K562 (cell line): ENCODE measurements around the gene RGS6. TPM values are rescaled to one million over a fixed set of nuclear protein-coding genes. Genes with fewer than 3 reads are reported as not detected.

Experiments
- ATAC-seq: fragments of 200-7000 bp; cut with Tn5 transposase; 3 replicates; pipeline ENCODE4 v1.9.1; 2020; ENCODE audit warnings: moderate library complexity
- BruUV-seq: library from RNA; stranded (reverse); fragments of 400-500 nt; replicated peaks from 2 replicates; lab custom pipeline; 2021; lab: Mats Ljungman, UMichigan
- CTCF ChIA-PET: fragments of 300-600 bp; formaldehyde crosslinking; extraction: SDS; loops from one replicate; lab custom pipeline; 2021; ENCODE audit warnings: low intra/inter-chr PET ratio; lab: Yijun Ruan, JAX
- POLR2A ChIA-PET: fragments of 300-600, 350-650 bp; sonication (Branson Sonifier 250); formaldehyde crosslinking; extraction: SDS; loops from one replicate; lab custom pipeline; 2021; ENCODE audit warnings: antibody characterized with exemption, inconsistent platforms; lab: Yijun Ruan, JAX
- DNase-seq, 4 experiments: peaks; one replicate each; pipeline versions ENCODE4 v3.0.0 to v3.0.0-alpha.2; 2011 to 2018; ENCODE audit warnings: low spot score in 3 of 4, mixed read lengths in 3 of 4; ENCODE audit errors: extremely low read depth in 1 of 4
- FAIRE-seq: peaks from 2 replicates; lab custom pipeline; 2011; peaks lifted over from hg19 to GRCh38; lab: Jason Lieb, UNC
- H2AFZ ChIP-seq: 2 replicates; pipeline ENCODE4 v1.6.0; 2011; ENCODE audit warnings: low read depth, low read length, control low read depth, inconsistent platforms
- H3K27ac ChIP-seq: fragments of 200-600 bp; 3 replicates; pipeline ENCODE4 v1.8.0; 2011; ENCODE audit warnings: low read depth, mild to moderate bottlenecking, control low read depth, inconsistent platforms, low read length, moderate library complexity, mixed read lengths; ENCODE audit errors: extremely low read depth
- H3K27me3 ChIP-seq, 2 experiments: fragments of 300-600 bp in 1 of 2; 2 replicates in 1 of 2; 3 replicates in 1 of 2; pipeline versions ENCODE4 v1.6.0 to v1.8.0; 2011; ENCODE audit warnings: inconsistent platforms in 2 of 2, low read length in 2 of 2, mild to moderate bottlenecking in 1 of 2, mixed read lengths in 1 of 2, moderate library complexity in 1 of 2; ENCODE audit not compliant: control insufficient read depth in 2 of 2, insufficient read depth in 2 of 2
- H3K36me3 ChIP-seq: fragments of 300-600 bp; 3 replicates; pipeline ENCODE4 v1.8.0; 2011; ENCODE audit warnings: mild to moderate bottlenecking, low read length, inconsistent platforms; ENCODE audit not compliant: control insufficient read depth, insufficient read depth
- H3K4me1 ChIP-seq, 2 experiments: fragments of 200-600 bp in 1 of 2; replicated peaks in 1 of 2; 2 replicates in 1 of 2; 3 replicates in 1 of 2; pipeline versions ENCODE4 v1.5.1 to v1.8.0; 2011; ENCODE audit warnings: inconsistent platforms in 2 of 2, low read length in 2 of 2, mild to moderate bottlenecking in 1 of 2, mixed read lengths in 1 of 2, moderate library complexity in 1 of 2; ENCODE audit not compliant: control insufficient read depth in 2 of 2, insufficient read depth in 2 of 2
- H3K4me2 ChIP-seq: 2 replicates; pipeline ENCODE4 v1.6.1; 2011; ENCODE audit warnings: low read length, control low read depth, inconsistent platforms, mixed read lengths; ENCODE audit not compliant: insufficient read depth
- H3K4me3 ChIP-seq: fragments of 200-600 bp; sonication (generic), shearing (Covaris generic); 2 replicates; pipeline ENCODE4 v1.5.1; 2016; ENCODE audit warnings: control low read depth, inconsistent platforms
- H3K79me2 ChIP-seq: fragments of 200-600 bp; 3 replicates; pipeline ENCODE4 v1.8.0; 2011; ENCODE audit warnings: low read length, inconsistent platforms; ENCODE audit not compliant: control insufficient read depth, insufficient read depth
- H3K9ac ChIP-seq, 2 experiments: 2 replicates each; pipeline versions ENCODE4 v1.6.0 to v1.6.1; 2011; ENCODE audit warnings: low read depth in 2 of 2, low read length in 2 of 2, control low read depth in 1 of 2, inconsistent platforms in 1 of 2, mild to moderate bottlenecking in 1 of 2, mixed read lengths in 1 of 2; ENCODE audit not compliant: insufficient read depth in 1 of 2
- H3K9me1 ChIP-seq: one replicate; pipeline ENCODE4 v1.6.0; 2011; ENCODE audit warnings: inconsistent platforms, mild to moderate bottlenecking, low read length, moderate library complexity; ENCODE audit not compliant: control insufficient read depth, insufficient read depth
- H3K9me3 ChIP-seq: replicated peaks from 2 replicates; pipeline ENCODE4 v1.5.1; 2011; ENCODE audit warnings: low read depth, low read length, inconsistent platforms; ENCODE audit not compliant: control insufficient read depth, insufficient read depth
- H4K20me1 ChIP-seq: replicated peaks from 2 replicates; pipeline ENCODE4 v1.6.1; 2011; ENCODE audit warnings: low read length, inconsistent platforms, mixed read lengths; ENCODE audit not compliant: control insufficient read depth, insufficient read depth
- BMI1 ChIP-seq: fragments of 150-350 bp; IDR thresholded peaks from 2 replicates; pipeline ENCODE4 v1.6.1; 2014; ENCODE audit warnings: low read length
- DNMT1 ChIP-seq: fragments of 450-650 bp; IDR thresholded peaks from 2 replicates; pipeline ENCODE4 v1.6.1; 2016; ENCODE audit warnings: antibody characterized with exemption, mild to moderate bottlenecking
- EP400 ChIP-seq: fragments of 450-650 bp; IDR thresholded peaks from 2 replicates; pipeline ENCODE4 v1.6.1; 2017; ENCODE audit warnings: antibody characterized with exemption, mild to moderate bottlenecking, moderate library complexity
- GABPA ChIP-seq: fragments of 200-800 bp; sonication (Bioruptor generic); conservative IDR thresholded peaks from 2 replicates; pipeline ENCODE4 v1.6.1; 2016; ENCODE audit warnings: low read depth, missing genetic modification characterization, missing compliant biosample characterization
- KLF1 ChIP-seq: fragments of 450-650 bp; IDR thresholded peaks from 2 replicates; pipeline ENCODE4 v1.6.1; 2016; ENCODE audit warnings: missing genetic modification characterization, missing compliant biosample characterization
- NR2C1 ChIP-seq, 2 experiments: fragments of 450-650 bp; IDR thresholded peaks; 2 replicates each; pipeline ENCODE4 v1.6.1; 2017; ENCODE audit warnings: mild to moderate bottlenecking in 2 of 2, antibody characterized with exemption in 1 of 2, inconsistent platforms in 1 of 2, missing compliant biosample characterization in 1 of 2, missing genetic modification characterization in 1 of 2
- NR2C2 ChIP-seq, 2 experiments: fragments of 200-800 bp in 1 of 2; sonication (Bioruptor generic) in 1 of 2; sonication (generic) in 1 of 2; formaldehyde crosslinking in 1 of 2; IDR thresholded peaks; 2 replicates each; pipeline versions ENCODE4 v1.6.1 to v1.8.0; 2016 to 2022; ENCODE audit warnings: mild to moderate bottlenecking in 1 of 2, missing compliant biosample characterization in 1 of 2, missing genetic modification characterization in 1 of 2, missing genetic modification reagents in 1 of 2
- PHB2 ChIP-seq: fragments of 450-650 bp; IDR thresholded peaks from 2 replicates; pipeline ENCODE4 v1.6.1; 2017; ENCODE audit warnings: low read depth
- PHF20 ChIP-seq: fragments of 450-650 bp; IDR thresholded peaks from 2 replicates; pipeline ENCODE4 v1.6.1; 2018; ENCODE audit not compliant: partially characterized antibody
- ZNF354B ChIP-seq: fragments of 250-450 bp; sonication (Bioruptor Pico); IDR thresholded peaks from 2 replicates; pipeline ENCODE4 v1.4.0; 2020
- WGBS: fragments of 100-300 bp; shearing (Covaris generic); methylation state at CpG from one replicate; pipeline ENCODE4 v1.1.6; 2016; ENCODE audit warnings: low coverage, mixed read lengths; ENCODE audit not compliant: insufficient coverage; ENCODE audit errors: missing lambda C conversion rate; 5-methylcytosine and 5-hydroxymethylcytosine counted together
- in situ Hi-C: fragments of 300-500 bp; cut with MboI; formaldehyde crosslinking; loops from 4 replicates; pipeline ENCODE4 v1.15.0; 2018; ENCODE audit warnings: inconsistent platforms, mixed read lengths
- intact Hi-C: fragments of 100-400 bp; cut with micrococcal nuclease; formaldehyde crosslinking; loops from 2 replicates; pipeline ENCODE4 v1.14.2; 2022
- polyA plus RNA-seq, 8 experiments: library from polyadenylated mRNA; depleted of rRNA in 4 of 8; stranded (reverse) in 5 of 8; unstranded in 3 of 8; fragments of >200 nt; fragmentation: Nextera tagmentation in 2 of 8; fragmentation: Illumina TruSeq in 1 of 8; extraction: Ambion mirVana in 2 of 8; extraction: Trizol in 1 of 8; gene quantifications; 2 replicates each; pipeline versions ENCODE4 v1.2.1 to v1.2.3, GENCODE V29; 2011 to 2014; ENCODE audit warnings: inconsistent platforms in 1 of 8, missing spikeins in 1 of 8
- total RNA-seq, 7 experiments: library from RNA; depleted of rRNA in 6 of 7; stranded (reverse); fragments of >200 nt in 6 of 7; fragmentation: Illumina TruSeq in 2 of 7; extraction: Trizol in 2 of 7; gene quantifications; 2 replicates each; pipeline versions ENCODE4 v1.2.1 to v1.2.3, GENCODE V29; 2011 to 2021; ENCODE audit warnings: low replicate concordance in 1 of 7

Gene RGS6
- total and polyA plus RNA-seq, 9 of the 15 experiments (the other 6 are each of a cell fraction or from before 2014, with no cell fraction given), result not detected

GRCh38 chr14:72454388-72455160 lies 522.3 kb downstream of the RGS6 start:
- Histone ChIP-seq H2AFZ (no peak overlapping the region), H3K36me3 (no peaks in the 10 kb centered on the region), H3K27ac (no peak overlapping the region), H3K9me3 (no peaks in the 10 kb centered on the region), H3K9ac (no peak overlapping the region), H3K4me3 (no peak overlapping the region), H4K20me1 (no peaks in the 10 kb centered on the region), H3K27me3 (no peaks in the 10 kb centered on the region), H3K4me2 (no peak overlapping the region), H3K79me2 (no peaks in the 10 kb centered on the region)
- DNase-seq (no peak), ATAC-seq (no peak), FAIRE-seq (no peak)
- TF ChIP-seq PHB2, result no peak
- TF ChIP-seq BMI1, result no peak
- no peak for TF ChIP-seq EP400
- TF ChIP-seq GABPA (tag), result no peak
- peak; percentile 81 for TF ChIP-seq NR2C2 (CRISPR knock-in tag; IDR thresholded peaks at IDR 0.05)
- peak; percentile 92 for TF ChIP-seq NR2C2 (tag; IDR thresholded peaks at IDR 0.05)
- no peak for TF ChIP-seq ZNF354B (CRISPR knock-in tag)
- no peak for TF ChIP-seq DNMT1
- no peak for TF ChIP-seq KLF1 (tag)
- TF ChIP-seq PHF20, result no peak
- peak; percentile 90 for TF ChIP-seq NR2C1 (IDR thresholded peaks at IDR 0.05)
- peak; percentile 96 for TF ChIP-seq NR2C1 (tag; IDR thresholded peaks at IDR 0.05)
- TF ChIP-seq, all 486 proteins: peak for 2
- H3K4me1 ChIP-seq, result peaks cover 0 to 12% of the 10 kb centered on the region in 2 experiments; a peak in 3 of 5 replicates
- CTCF ChIA-PET, result no interaction called here
- BruUV-seq, result no TSS peak
- intact Hi-C loops, result no loop called here
- WGBS, result 5% methylated on average over 3 of the region's 3 CpGs
- no peaks in the 10 kb centered on the region for H3K9me1 ChIP-seq
- in situ Hi-C loops, result no loop called here
- POLR2A ChIA-PET, result interaction anchor here (0.7 to 0.8 kb wide), 2 partner anchors 501 to 508 kb away, joined by 3 read pairs; no protein-coding TSS in a partner anchor
